Activated CD8-positive, alpha-beta memory T cell treated with anti-CD3 and anti-CD28 coated beads for 4 hours (primary cell): ENCODE measurements around the gene BEST3.
"Not testable (repeated sequence)": the region's sequence is repeated elsewhere in the genome, so short reads cannot be mapped to it uniquely, and the experiment has no call there.

ENCODE experiments used
- DNase-seq, 2 donors: peaks; one replicate each; pipeline ENCODE4 v3.0.0-alpha.2; 2020; ENCODE audit warnings: low read depth in 2 of 2

Gene BEST3

DNA sequence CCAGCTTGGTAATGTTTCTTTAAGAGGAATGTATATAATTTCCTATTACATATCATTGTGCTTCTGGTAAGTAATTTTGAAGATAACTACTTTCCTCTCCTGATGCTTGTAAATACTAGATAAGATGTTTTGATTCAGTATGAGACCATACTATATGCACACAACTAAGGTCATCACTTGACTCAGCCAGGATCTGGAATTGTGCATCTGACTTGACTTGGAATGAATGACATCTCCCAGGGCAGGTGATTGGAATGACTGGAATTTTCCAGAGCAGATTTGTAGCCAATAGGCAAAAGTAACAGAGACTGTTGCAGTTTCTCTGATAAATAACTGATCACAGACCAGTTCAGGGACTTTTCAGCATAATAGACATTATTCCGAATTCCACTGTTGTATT lies 11.1 kb downstream of the BEST3 start:
- no peak for DNase-seq

DNA sequence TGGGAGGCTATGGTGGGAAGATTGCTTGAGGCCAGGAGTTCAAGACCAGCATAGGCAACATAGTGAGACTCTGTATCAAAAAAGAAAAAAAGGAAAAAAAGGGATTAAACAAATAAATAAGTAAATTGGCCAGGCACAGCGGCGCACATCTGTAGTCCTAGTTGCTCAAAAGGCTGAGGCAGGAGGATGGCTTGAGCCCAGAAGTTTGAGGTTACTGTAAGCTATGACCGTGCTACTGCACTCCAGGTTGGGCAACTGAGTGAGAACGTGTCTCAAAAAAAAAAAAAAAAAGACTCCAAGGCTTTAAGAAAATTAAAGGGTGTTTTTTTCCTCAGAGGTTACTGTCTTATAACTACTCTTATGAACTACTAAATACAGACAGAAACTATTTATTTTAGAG lies 11.7 kb downstream of the BEST3 start:
- DNase-seq: no peak

DNA sequence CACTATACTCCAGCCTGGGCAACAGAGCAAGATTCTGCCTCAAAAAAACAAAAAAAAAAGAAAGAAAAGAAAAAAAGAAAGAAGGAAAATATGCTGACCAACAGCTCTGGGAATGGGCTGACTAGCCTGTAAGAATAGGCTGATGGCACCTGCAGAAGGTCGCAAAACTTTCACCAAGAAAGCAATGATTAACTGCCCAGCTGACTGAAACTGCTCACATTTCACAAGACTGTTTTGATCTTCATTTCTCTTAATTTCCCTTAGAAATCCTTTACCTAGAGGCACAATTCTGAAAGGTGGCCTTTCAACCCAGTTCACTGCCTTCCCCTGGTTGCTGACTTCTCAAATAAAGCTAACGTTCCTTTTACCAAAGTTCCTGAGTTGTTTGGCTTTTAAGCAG lies 12.4 kb downstream of the BEST3 start:
- no peak for DNase-seq

DNA sequence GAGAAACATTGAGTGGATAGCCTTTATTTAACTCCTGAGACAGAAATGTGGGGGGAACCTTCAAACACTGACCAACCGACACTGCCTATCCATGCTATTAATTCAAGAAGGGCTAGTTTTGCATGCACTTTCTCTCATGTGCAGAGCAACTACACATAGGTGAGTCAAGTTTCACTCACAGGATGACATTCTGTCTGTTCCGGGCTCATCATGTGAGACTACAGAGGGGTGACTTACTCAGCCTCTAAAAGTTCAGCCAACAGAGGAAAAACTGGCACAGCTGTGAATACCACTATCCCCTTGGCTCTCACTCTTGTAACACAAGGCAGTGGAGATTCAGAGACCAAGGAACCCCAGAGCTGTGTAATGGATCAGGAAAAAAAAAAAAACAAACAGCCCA lies 13.3 kb downstream of the BEST3 start:
- DNase-seq: no peak

DNA sequence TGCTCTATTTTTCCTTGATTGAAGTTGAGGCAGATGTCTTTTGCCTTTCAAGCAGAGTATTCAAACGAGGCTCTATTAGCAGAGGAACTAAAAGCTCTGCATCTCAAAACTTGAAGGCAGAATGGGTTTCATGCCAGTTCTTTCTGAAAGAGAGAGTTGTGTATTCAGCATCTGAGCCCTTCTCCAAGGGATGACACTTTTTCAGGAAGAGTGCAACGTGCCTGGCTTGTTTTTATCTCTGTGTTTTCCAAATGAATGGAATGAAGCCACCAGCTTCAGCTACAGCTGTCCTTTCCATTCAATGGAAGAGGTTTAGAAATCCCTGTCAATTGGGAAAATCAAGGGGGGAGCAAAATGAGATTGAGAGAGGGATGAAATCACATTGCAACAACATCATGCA lies 14.6 kb downstream of the BEST3 start:
- DNase-seq: no peak

DNA sequence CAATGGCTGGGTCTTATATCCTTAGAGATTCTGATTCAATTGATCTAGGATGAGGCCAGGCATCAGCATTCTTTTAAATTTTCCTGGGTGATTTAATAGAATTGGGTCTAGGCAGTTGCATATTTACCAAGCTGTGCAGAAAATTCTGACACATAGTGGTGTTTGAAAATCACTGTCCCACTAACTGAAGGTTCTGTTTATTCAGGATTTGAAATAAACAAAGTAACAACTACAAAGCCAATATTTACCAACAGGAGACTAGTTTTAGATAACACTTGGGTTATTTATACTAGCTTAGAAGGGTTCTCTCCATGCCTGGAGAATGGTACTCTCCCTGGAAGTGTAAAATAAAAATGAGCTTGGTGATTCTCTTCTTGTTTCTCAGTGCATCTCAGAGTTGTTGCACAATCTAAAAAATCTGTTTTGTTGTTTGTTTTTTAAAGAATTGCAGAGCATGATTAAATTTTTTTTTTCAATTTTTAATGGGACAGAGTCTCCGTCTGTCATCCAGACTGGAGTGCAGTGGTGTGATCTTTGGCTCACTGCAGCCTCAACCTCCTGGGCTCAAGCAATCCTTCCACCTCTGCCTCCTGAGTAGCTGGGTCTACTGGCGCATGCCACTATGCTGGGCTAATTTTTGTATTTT lies 16.9 kb downstream of the BEST3 start:
- DNase-seq: no peak

DNA sequence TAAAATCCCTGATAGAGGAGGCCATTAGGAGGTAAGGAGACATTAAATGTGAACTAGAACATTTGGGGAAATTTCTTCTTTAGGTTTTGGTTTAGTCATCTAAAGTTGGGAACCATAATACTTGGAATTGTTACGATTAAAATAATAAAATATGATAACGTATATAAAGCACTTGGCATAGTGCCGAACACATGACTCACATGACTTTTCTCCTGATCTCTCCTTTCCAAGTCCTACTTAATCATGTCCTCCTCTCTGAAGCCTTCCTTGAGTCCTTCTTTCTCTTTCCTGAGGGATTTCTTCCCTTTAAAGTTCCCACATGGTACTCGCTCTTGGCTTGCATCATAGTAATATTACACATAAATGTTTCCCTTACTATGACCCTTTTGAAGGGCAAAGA lies 20.0 kb downstream of the BEST3 start:
- no peak for DNase-seq

DNA sequence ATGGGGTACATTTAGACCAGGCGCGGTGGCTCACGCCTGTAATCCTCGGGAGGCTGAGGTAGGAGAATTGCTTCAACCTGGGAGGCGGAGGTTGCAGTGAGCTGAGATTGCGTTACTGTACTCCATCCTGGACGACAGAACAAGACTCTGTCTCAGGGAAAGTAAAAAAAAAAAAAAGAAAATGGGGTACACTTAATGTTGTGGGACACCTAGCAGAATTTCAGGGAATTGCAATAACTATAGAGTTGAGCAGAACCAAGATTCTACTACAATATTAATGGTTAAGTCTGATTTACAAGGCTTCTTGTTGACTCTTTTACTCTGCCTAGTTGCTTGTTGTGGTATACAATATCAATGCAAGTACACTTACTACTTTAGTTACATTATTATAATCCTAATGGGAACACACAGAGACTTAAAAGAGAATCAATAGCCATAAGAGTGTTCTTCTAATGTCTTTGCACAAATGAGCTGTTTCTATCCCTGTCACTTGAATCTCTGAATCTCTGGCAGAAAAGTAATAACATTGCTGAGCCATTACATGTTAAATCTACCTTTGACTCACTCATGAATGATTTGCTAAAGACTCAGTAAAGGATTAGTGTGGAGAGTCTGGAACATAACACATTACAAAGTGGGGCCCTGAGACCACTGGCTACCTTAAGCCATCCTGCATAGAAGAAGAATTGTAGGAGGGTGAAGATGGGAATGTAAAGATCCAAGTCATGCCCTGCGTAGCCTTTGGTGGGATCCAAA lies 22.7 kb downstream of the BEST3 start:
- no peak for DNase-seq

DNA sequence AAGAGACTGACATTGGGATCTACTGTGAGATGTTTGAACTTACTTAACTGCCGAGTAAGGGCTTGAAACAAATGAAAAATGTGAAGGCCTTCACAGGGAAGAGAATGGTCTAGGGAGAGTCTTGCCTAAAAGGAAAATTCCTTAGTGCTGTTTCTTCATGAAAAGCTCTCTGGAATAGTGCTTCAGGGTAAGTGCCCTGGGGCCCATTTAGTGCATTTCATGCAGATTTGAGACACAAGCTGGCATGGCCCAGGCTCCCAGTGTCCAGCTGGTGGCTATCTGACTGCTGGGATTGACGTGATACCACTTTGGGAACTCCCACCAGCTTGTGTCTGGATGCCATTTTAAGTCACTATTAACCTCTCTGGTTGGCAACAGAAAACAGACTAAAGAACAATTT lies 26.9 kb downstream of the BEST3 start:
- DNase-seq: no peak

DNA sequence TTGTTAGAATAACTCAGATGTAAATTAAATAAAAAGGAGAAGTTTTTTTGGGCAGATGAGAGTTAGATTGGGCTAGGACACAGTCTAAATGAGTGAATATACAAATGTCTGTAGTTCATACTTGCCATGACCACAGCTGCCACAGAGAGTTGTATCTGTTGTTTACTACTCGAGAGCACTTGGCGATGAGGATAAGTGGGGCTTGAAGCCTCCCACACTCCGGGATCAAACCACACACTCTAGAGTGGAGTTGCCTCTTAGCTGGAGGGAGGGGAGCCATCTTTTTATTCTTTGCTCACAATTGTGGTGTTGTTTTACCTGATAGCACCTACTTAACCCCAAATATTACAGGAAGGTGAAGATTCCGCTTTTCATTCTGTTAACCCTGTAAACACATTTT lies 27.5 kb downstream of the BEST3 start:
- no peak for DNase-seq

DNA sequence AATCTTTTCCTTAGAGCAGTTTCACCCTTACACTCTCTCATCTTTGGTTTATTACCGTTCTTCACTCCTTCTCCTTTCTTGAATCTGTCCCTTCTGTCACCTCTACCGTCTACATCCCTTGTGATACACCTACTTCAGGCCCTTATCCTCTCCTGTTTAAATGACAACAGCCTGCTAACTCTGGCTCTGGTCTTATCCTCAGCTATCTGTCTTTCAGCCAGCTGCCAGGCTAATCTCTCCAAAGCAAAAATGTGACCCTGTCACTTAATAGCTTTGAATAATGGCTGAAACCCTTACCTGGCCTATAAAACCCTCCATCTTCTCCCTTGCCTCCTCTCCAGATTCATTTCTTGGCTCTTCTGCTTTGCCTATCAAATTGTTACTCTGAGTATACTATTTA lies 32.3 kb downstream of the BEST3 start:
- DNase-seq: no peak

DNA sequence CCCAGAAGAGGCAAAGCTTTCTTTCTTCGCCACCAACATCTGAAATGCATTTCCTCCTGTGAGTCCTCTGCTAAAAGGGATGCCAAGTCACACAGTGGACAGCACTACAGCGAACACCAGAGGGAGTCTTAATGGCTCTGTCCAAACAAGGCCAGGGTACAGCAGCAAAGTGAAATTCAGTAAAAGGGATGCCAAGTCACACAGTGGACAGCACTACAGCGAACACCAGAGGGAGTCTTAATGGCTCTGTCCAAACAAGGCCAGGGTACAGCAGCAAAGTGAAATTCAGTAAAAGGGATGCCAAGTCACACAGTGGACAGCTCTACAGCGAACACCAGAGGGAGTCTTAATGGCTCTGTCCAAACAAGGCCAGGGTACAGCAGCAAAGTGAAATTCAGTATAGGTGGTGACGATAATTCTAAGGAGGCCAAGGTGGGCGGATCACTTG lies 34.1 kb downstream of the BEST3 start:
- DNase-seq: not testable (repeated sequence)

DNA sequence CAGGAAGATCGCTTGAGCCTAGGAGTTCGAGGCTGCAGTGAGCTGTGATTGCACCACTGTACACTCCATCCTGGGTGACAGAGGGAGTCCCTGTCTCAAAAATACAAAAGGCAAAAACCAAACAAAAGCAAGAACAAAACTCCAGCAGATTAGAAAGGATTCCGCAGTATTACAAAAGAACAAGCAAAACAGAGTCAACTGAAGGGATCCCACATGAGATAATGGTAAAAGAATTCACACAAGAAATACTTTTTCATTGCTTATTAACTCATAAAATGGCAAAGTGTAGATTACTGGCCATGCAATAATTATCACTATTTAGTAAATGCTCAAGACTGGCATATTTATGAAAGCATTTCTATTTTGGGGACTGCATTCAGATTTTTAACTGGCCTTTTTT lies 35.4 kb downstream of the BEST3 start:
- DNase-seq: no peak

DNA sequence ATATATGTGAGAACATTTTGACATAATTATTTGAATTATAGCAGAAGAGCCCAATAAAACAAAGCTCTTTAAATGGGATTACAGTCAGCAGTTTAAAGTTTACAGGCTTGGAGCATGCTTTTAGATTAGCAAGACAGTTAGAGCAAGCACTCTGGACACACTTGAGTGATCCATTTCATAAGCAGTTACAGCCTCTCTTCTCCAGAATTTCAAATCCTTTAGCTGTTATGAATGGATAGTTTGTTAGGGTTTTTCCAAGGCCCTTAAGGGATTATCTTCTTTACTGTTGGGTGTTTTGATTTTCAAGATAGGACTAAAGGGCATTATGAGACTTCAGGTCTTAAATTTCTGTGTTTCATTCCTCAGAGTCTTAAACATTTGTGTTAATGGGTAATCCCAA lies 36.3 kb downstream of the BEST3 start:
- DNase-seq: no peak

DNA sequence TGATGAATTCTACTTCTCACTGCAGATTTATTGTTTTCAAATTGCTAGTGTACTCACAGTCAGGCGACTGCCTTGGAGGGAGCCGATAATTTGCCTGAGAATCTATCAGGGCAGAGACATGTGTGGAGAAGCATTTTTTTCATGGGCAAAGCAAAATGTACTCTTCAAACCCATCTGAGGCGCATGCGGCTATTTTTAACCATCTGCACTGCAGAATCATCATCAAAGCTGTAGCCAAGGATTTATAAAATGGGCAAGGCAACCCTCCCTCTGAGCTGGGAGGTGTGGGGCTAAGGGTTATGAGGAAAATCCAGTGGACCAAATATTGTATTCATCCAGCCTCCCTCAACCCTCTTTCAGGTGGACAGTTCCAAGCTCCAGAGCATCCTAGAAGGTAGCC lies 37.7 kb downstream of the BEST3 start:
- DNase-seq: no peak

DNA sequence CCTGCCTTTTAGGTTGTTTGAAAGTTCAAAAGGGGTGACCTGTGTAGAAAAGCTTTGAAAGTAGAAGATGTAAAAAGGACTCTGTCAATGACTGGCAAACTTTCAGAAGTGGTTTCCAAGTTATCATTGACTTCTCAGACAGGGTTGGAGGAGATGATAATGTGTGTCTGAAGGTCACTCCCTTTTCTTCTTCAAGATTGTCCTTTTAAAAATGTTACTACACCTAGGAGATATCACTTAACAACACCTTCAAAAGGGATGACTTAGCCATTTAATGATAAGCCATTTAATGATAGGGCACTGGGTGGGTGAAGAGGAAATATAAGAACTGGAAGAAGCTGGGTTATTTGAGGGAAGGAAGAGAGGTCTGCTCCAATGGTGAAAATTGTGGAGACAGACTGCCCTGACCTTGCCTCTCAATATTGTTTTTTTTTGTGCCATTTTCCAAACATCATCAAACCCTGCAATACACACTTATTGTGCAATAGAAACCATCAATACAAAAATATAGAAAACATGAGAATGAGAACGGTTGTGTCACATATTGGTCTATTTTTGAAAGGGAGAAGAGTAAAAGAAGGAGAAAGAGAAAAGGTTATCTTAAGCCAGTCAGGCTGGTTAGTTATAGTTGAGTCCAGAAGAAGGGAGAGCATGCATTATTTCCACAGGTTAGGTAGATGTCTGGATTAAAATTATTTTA lies 38.8 kb downstream of the BEST3 start:
- no peak for DNase-seq

DNA sequence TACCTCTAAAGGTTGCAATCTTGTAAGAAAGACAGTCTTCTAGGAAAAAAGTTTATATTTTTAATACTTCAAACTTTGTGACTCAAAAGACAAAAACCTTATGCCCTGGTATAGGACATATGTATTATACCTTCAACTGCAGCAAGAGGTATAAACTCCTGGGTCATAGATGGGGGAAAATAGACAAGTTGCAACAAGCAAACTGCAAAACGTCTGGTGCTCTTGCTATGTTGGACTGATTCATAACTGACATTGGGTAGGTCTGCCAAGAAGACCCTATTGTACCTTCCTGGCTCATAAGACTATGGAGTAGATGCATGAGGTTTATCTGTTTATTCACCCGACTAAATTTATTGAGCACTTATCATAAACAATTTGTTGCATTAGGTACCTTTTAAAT lies 40.9 kb downstream of the BEST3 start:
- DNase-seq: no peak

DNA sequence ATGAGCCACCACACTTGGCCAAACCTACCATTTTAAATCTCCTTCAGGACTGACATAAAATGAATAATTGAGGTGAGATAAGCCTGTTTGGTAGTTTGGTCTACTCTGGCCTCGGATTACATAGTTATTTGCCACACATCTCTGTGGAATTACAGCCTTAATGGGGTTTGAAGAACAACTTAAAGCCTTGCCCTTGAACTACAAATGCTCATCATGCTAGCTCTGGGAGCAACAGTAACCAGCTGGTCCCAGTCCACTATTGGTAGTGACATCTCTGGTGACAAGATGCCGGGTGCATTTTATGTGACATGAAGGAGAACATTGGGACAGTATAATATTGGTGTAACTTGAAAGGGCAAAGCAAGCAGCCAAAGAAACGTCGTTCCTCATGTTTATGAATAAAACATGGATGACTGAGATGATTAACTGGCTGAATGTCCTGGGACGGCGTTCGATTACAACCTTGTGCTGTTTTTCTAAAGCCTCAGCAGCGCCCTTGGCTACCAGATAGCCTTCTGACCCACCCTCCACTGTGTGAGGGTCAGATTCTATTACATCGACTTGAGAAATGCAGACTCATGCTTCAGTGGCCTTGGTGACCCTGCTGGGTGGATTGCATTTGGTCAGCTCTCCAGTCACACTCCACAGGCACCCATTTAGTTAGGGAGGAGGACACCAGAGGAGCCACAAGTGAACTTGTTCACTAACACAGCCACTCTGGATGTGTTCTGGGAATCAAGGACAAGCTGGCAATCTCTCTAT lies 41.5 kb downstream of the BEST3 start:
- DNase-seq: no peak

DNA sequence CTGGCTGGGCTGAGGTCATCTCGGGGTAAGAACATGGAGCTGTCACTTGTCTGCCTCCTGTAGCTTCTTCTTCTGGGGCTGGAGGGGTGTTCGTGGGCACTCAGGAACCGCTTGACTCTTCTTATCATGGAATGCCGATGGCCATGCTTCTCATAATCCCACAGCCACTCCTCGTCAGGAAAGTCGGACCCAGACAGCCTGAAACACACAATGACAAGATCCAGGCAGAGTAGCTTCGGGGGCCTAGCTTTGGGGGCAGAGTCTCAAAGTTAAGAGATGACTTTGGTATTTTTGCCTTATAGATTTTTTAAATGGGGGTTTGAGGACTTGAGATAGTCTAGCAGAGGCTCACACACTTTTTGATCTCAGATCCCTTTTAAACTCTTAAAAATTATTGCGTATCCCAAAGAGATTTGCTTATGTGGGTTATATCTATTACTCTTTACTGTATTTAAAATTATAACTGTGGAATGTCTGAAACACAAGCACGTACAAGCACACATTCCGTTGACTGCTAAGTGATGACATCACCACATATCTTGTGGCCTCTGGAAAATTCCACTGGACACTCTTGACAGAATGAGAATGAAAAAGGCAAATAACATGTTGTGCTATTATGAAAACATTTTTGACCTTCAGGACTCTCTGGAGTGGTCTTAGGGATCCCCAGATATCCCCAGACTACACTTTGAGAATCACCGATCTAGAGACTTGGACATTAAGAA lies 43.3 kb downstream of the BEST3 start:
- DNase-seq: no peak

DNA sequence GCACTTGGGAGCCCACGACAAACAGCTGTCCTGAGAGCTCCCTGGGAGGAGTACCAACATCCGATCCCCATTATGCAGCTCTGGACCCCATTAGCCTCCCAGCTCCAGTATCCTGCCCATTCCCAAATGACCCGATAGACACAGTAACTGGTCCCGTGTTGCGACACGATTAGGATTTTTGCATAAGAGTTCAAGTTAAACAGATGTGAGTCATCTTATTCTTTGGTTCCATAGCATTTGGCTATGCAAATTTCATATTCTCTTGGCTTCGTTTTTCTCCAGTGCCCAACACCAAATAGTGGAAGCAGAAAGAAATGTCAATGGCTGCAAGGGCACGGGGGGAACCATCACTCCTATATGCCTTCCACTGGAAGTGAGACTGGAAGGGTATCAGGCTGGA lies 45.4 kb downstream of the BEST3 start:
- DNase-seq: no peak

DNA sequence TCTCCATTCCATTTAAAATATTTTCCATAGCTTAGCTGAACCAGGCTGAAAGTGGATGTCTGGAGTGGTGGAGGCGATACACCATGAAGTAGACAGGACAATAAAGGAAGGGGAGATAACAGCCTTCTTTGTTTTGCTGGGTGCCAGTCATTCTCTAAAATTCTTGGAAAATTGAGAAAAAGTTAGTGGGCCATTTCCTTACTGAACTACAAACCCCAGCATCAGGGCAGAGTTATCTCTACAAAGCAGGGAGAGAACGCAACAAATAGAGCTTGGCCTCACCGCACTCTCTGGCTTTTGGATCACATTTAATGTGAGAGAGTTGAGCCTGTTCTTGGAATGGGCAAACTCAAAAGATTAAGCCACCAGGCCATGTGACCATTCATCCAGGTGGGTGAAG lies 47.2 kb downstream of the BEST3 start:
- DNase-seq: no peak

DNA sequence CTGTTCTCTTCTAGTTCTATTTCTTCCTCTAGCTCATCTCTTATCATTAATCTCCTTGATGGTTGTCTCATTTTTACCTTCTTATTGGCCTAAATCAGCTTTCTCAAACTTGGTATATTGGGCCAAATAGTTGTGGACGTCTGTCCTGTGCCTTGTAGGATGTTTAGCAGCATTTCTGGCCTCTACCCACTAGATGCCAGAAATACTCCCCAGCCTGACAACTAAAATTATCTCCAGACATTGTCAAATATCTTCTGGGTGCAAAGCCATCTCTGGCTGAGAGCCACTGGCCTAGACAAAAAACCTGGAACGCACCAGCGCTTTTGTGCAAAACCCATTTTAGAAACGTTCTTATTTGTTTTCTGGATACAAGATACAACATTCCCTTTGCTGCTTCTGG lies 49.6 kb downstream of the BEST3 start:
- no peak for DNase-seq
